PC-9 (cell line): ENCODE data around the gene ZDHHC14.

Source experiments
- CTCF ChIP-seq: fragments of 200-600 bp; sonication (generic); conservative IDR thresholded peaks from 2 replicates; pipeline ENCODE4 v1.6.1; 2017; ENCODE audit warnings: mixed run types, antibody characterized with exemption, mild to moderate bottlenecking, moderate library complexity
- EZH2 ChIP-seq: fragments of 200-600 bp; sonication (generic); IDR thresholded peaks from 2 replicates; pipeline ENCODE4 v1.8.0; 2017; ENCODE audit warnings: antibody characterized with exemption, low read depth

GRCh38 chr6:157708933-157709332 lies 327.9 kb downstream of the ZDHHC14 start:
- no peak for TF ChIP-seq CTCF
- TF ChIP-seq EZH2: no peak
